Fibroblast of mammary gland (primary cell): ENCODE results near the gene CDK18.

Experiments
- DNase-seq: peaks from one replicate; pipeline ENCODE4 v3.0.0-alpha.2; 2010; ENCODE audit warnings: low read depth
- H3K4me3 ChIP-seq: 2 replicates; pipeline ENCODE4 v1.5.1; 2011; ENCODE audit warnings: low read depth, mild to moderate bottlenecking, low read length, moderate library complexity; ENCODE audit not compliant: control insufficient read depth
- TF ChIP-seq, protein P1 (sequence below): conservative IDR thresholded peaks from 2 replicates; pipeline ENCODE4 v1.5.1; 2011; ENCODE audit warnings: low read depth, low read length, inconsistent platforms; ENCODE audit not compliant: control insufficient read depth, insufficient read depth

Gene CDK18

DNA sequence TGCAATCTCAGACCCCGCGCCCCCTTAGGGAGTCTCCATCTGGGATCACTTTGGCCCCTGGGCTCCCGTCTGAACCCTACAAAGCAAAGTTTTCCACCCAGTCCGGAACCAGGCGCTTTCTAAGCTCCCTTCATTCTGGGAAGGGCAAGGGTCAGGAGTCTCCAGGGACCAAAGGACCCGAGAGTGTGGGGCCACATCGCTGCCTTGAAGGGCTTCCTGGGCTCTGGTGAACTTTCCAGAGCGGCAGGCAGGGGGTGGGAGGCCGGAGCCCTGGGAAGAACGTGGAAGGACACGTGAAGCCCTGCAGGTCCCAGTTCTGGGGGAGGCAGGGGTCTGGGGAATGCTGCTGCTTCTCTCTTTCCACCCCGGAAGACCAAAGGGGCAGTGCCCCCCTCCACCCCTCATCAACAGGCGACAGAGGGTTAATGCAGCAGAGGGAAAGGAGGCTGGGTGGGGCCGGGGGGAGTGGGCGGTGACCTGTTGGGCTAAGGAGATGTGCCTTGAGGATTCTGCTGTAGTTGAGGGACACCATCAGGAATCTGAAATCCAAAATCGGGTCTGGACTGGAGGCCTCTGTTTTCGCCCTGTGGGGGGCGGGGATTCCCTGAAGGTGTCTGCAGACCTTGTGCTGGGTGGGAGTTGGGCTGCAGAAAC, 734 bp downstream of the CDK18 start:
- TF ChIP-seq, protein P1, sequence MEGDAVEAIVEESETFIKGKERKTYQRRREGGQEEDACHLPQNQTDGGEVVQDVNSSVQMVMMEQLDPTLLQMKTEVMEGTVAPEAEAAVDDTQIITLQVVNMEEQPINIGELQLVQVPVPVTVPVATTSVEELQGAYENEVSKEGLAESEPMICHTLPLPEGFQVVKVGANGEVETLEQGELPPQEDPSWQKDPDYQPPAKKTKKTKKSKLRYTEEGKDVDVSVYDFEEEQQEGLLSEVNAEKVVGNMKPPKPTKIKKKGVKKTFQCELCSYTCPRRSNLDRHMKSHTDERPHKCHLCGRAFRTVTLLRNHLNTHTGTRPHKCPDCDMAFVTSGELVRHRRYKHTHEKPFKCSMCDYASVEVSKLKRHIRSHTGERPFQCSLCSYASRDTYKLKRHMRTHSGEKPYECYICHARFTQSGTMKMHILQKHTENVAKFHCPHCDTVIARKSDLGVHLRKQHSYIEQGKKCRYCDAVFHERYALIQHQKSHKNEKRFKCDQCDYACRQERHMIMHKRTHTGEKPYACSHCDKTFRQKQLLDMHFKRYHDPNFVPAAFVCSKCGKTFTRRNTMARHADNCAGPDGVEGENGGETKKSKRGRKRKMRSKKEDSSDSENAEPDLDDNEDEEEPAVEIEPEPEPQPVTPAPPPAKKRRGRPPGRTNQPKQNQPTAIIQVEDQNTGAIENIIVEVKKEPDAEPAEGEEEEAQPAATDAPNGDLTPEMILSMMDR, result no peak
- DNase-seq, result no peak

DNA sequence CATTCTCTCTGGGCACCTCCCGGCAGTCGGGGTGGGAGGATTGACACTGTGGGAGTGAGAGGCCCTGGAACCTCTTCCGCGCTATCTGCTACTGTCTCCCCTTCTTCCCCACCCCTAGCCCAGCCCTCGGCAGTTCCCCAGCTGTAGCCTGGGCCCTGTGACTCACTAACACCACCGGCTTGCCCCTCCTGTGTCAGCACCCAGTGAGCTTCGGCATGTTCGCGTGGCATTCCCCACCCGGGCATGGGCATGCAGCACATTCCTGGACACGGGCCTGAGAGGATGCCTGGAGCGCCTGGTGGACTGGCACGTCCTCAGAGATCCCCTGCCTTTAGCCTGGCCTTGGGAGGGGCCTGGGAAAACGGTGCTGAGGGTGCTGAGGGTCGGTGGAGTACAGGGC, 1.3 kb downstream of the CDK18 start:
- TF ChIP-seq, protein P1, result no peak
- H3K4me3 ChIP-seq, result no peak overlapping the region
- DNase-seq, result no peak

More for the DNA sequence above, 734 bp downstream of the CDK18 start:
- no peak overlapping the region for H3K4me3 ChIP-seq

DNA sequence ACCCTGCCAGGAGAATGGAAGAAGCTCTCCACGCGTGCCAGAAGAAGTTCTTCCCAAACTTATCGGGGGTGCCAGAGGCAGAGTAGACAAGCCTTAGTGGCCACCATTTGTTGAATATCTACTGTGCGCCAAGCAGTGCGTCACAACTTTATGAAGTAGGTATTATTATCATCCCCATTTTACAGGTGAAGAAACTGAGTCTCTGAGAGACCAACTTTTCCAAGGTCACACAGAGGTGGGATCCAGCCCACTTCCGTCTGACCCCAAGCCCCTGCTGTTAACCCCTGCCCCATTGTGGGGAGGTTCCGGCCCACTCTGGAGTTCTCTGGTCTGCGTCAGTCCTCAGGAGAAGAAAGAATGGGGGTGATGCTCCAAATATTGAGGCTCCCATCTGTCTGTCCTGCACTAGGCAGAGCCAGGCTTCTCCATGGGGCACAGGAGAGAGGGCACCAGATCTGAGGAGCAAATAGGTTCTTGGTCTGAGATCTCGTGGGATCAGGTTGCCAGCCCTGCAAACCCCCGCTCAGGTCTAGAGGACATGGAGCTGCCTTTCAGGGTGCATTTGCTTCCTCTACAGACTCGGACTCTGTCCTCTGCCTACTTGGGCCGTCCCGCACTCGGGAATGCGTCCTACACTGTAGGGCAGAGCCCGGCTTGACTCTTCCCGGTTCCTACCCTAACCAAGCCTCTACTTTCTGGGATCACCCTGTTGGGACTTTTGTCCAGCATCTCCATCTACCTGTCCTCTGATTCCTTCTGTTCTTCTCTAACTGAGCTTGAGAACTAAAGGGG, 2.1 kb downstream of the CDK18 start:
- DNase-seq, result no peak
- H3K4me3 ChIP-seq, result no peak overlapping the region
- TF ChIP-seq, protein P1, result no peak

DNA sequence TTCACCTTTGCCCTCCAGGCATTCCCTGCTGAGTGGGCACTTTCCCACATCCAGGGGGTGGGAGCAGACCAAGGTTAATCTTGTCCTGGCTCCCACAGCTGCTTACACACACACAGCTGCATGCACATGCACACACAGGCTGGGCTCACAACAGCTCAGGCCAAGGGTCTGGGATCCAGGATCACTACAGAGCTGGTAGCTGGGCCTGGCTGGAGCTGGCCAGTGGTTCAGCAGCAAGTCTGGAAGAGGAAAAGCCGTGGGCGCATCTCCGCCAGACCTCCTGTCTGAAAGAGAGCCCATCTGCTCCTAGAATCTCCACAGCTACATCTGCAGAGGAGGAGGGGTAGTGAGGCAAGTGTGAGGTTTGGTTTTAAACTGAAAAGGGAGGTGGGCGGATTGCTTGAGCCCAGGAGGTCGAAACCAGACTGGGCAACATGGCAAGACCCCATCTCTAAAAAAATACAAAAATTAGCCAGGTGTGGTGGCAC, 3.8 kb downstream of the CDK18 start:
- DNase-seq, result no peak
- H3K4me3 ChIP-seq, result no peak overlapping the region
- TF ChIP-seq, protein P1, result no peak

DNA sequence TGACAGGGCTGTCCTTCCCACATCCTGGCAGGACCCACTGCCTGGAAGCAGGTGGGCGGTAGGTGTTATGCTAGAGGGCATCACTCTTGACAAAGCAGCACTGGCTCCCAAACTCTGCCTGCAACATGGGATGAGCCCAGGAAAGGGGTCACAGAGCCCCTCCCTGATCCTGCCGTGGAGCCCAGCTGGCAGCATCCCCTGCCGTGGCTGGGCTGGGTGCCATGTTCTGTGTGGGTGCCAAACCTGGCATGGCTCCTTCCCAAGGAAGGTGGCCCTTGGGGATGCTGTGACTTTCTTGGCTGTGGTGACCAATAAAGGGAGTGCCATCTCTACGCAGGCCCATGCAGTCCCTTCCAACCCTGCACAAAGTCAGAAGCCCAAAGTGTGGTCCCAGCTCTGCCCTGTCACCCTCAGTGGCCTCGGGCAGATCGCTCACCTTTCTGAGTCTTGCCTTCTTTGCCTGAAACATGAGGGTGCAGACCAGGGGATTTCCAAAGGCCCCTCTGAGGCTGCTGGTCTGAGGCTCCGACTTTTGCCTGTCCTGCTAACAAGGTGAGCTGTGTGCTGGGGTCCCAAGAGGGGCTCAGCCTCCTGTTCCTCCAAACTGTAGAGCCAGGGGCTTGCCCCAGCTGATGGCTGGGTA, 6.0 kb downstream of the CDK18 start:
- no peak overlapping the region for H3K4me3 ChIP-seq
- no peak for DNase-seq
- TF ChIP-seq, protein P1, result no peak

DNA sequence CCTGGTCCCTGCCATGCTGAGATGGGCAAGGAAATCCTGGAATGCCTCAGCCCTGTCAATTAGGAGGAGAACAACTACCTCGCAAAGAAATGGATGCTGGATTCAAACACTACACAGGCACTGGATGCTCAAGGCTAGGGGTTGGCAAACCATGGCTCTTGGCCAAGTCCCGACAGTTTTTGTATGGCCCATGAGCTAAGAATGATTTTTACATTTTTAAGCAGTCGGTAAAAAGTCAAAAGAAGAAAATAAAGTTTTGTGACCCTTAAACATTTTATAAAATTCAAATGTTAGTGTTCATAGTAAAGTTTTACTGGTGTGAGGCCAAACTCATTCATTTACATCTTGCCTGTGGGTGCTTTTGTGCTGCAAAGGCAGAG, 6.5 kb downstream of the CDK18 start:
- no peak for DNase-seq
- TF ChIP-seq, protein P1, result no peak
- no peak overlapping the region for H3K4me3 ChIP-seq
